GM18867 (cell line): ENCODE data around the gene LMLN.
"Not testable (repeated sequence)": the region's sequence is repeated elsewhere in the genome, so short reads cannot be mapped to it uniquely, and the experiment has no call there.

Source experiments
- ATAC-seq: cut with Tn5 transposase; IDR thresholded peaks from one replicate; pipeline ENCODE4 v1.9.1; 2021; ENCODE audit warnings: mild to moderate bottlenecking, moderate library complexity; ENCODE audit not compliant: unreplicated experiment

Gene LMLN

GRCh38 chr3:198022604-198023003 is 62.6 kb downstream of the LMLN start:
- no peak for ATAC-seq

GRCh38 chr3:198025644-198026043 is 65.6 kb downstream of the LMLN start:
- ATAC-seq, result no peak

GRCh38 chr3:198026620-198027019 is 66.6 kb downstream of the LMLN start:
- ATAC-seq, result no peak

- no peak for ATAC-seq
Observed at GRCh38 chr3:198027045-198027798, 67.2 kb downstream of the LMLN start.

- no peak for ATAC-seq
Observed at GRCh38 chr3:198027799-198028390, 67.9 kb downstream of the LMLN start.

GRCh38 chr3:198028718-198029117 is 68.7 kb downstream of the LMLN start:
- no peak for ATAC-seq

- ATAC-seq, result no peak
Observed at GRCh38 chr3:198030125-198030524, 70.1 kb downstream of the LMLN start.

- ATAC-seq, result no peak
Observed at GRCh38 chr3:198030726-198031125, 70.7 kb downstream of the LMLN start.

- ATAC-seq, result no peak
Observed at GRCh38 chr3:198032039-198032936, 72.3 kb downstream of the LMLN start.

- ATAC-seq, result no peak
Observed at GRCh38 chr3:198043119-198043518, 83.1 kb downstream of the LMLN start.

- ATAC-seq, result no peak
Observed at GRCh38 chr3:198046120-198046857, 86.3 kb downstream of the LMLN start.

GRCh38 chr3:198048445-198048844 is 88.4 kb downstream of the LMLN start:
- no peak for ATAC-seq

GRCh38 chr3:198051836-198052235 is 91.8 kb downstream of the LMLN start:
- ATAC-seq, result no peak

- ATAC-seq, result not testable (repeated sequence)
Observed at GRCh38 chr3:198053462-198053861, 93.4 kb downstream of the LMLN start.

GRCh38 chr3:198061119-198062067 is 101.4 kb downstream of the LMLN start:
- ATAC-seq, result no peak

GRCh38 chr3:198062068-198062465 is 102.0 kb downstream of the LMLN start:
- ATAC-seq, result no peak

GRCh38 chr3:198064420-198064819 is 104.4 kb downstream of the LMLN start:
- no peak for ATAC-seq

- no peak for ATAC-seq
Observed at GRCh38 chr3:198065897-198066296, 105.9 kb downstream of the LMLN start.

GRCh38 chr3:198067416-198067815 is 107.4 kb downstream of the LMLN start:
- ATAC-seq, result no peak

- ATAC-seq, result no peak
Observed at GRCh38 chr3:198070871-198071270, 110.9 kb downstream of the LMLN start.
